HG03378 (cell line): ENCODE measurements around the gene TNFAIP2.

Experiments used
- ATAC-seq: cut with Tn5 transposase; IDR thresholded peaks from one replicate; pipeline ENCODE4 v1.9.1; 2021; ENCODE audit warnings: mild to moderate bottlenecking, moderate library complexity; ENCODE audit not compliant: unreplicated experiment

TNFAIP2 gene

GRCh38 chr14:103122947-103123633 is at the start of gene TNFAIP2:
Gene TNFAIP2, plus strand, starts transcription at chr14:103123461. Its CDS starts 2,997 bp downstream, at chr14:103126458.
- no peak for ATAC-seq

GRCh38 chr14:103073876-103074728 is 49.2 kb upstream of the TNFAIP2 start:
- ATAC-seq: no peak

DNA sequence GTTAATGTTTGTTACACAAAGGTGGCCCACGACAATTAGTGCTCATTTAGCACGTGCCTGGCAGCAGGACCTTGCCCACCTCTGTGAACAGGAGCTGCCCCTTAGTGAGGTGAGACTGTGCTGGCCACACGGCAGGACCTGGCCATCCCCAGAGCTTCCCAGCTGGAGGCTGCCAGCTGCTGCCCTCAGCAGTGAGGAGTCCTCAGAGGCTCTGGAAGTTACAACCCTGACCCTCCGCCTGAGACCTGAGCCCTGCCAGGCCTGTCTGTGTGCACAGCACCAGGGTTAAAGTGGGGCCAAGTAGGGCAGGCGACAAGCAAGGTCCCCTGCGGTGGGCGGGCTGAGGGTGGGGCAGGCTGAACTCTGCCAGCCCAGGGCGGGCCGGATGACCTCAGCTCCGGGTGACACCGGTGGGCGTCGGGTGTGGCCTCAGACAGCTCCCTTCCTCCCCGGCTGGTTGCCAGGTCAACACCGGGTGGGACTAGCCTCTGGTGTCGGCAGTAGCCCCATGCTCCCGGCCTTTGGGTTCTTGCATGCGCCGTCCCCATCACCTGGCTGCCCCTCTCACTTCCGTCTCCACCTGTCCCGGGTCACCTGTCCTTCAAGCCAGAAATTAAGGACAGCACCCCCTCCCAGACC is 48.4 kb upstream of the TNFAIP2 start:
- ATAC-seq: no peak

- no peak for ATAC-seq
Measured at GRCh38 chr14:103078420-103078749, 44.9 kb upstream of the TNFAIP2 start.

DNA sequence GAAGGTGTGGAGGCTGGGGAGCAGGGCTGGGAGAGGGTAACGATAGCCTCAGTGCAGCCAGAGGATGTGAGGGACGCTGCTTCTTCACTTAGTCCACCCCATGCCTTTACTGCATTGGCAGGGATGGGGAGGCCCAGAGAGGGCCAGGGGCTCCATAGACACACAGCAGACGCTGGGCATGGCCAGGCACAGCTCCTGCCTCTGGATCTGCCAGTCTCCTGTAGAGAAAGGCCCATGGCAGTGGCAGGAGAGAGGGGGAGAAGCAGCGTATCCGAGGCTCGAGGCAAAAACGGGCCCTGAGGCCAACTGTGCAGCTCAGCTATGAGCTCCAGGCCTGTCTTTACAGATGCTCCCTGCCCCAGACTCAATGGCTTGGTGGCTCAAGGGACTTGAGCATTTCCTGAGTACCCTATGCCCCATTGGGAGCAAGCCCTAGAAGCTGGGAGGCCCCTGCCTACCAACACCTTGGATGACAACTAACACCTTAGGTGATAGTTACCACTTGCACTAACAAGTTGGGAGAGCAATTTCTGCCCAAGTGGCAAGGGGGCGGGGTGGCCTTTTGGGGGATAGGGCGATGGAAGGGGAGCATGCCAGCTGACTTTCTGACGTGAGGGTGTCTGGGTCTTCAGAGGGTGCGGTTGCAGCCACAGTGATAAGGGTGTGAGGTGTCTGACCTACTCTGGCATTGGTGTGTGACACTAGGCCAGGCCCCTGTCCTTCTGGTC is 44.2 kb upstream of the TNFAIP2 start:
- no peak for ATAC-seq

DNA sequence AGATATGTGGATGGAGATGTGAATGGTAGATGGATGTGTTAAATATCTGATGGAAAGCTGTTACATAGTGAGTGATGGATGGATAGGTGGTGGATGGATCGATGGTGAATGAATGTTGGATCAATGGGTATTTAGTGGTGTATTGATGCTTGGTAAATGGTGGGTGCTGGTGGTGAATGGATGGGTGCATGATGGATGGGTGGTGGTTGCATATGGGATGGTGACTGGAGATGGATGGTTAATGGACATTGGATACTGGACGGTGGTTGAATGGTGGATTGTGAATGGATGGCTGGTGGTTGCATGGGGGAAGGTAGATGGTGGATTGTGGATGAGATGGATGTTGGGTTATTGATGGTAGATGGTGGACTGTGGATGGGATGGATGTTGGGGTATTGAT is 41.3 kb upstream of the TNFAIP2 start:
- no peak for ATAC-seq

GRCh38 chr14:103084021-103084919 is 39.0 kb upstream of the TNFAIP2 start, which contains the start of gene LBHD2:
Gene LBHD2, plus strand, starts transcription at chr14:103084210. Its CDS starts 1,803 bp downstream, at chr14:103086013.
- ATAC-seq: no peak

- ATAC-seq: no peak
Measured at GRCh38 chr14:103085106-103086091, 37.9 kb upstream of the TNFAIP2 start.

GRCh38 chr14:103086771-103087342 is 36.4 kb upstream of the TNFAIP2 start:
- ATAC-seq: no peak

- ATAC-seq: no peak
Measured at GRCh38 chr14:103087343-103087835, 35.9 kb upstream of the TNFAIP2 start.

DNA sequence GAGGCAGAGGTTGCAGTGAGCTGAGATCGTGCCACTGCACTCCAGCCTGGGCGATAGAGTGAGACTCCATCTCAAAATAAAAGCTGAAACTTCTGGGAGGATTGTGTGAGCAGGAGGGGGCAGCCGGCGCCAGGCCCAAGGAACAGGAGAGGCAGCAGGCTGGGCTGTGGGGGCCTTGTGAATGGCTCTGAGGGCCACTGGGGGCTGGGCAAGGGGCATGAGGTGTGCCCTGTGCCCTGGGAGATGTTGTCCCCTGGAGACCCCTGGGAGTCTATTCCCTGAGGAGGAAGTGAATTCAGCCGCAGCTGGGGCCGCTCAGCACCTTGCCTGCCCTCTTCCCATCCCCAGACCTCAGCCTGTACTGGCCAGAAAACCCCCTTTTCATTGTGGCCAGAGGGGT is 34.3 kb upstream of the TNFAIP2 start:
- no peak for ATAC-seq

DNA sequence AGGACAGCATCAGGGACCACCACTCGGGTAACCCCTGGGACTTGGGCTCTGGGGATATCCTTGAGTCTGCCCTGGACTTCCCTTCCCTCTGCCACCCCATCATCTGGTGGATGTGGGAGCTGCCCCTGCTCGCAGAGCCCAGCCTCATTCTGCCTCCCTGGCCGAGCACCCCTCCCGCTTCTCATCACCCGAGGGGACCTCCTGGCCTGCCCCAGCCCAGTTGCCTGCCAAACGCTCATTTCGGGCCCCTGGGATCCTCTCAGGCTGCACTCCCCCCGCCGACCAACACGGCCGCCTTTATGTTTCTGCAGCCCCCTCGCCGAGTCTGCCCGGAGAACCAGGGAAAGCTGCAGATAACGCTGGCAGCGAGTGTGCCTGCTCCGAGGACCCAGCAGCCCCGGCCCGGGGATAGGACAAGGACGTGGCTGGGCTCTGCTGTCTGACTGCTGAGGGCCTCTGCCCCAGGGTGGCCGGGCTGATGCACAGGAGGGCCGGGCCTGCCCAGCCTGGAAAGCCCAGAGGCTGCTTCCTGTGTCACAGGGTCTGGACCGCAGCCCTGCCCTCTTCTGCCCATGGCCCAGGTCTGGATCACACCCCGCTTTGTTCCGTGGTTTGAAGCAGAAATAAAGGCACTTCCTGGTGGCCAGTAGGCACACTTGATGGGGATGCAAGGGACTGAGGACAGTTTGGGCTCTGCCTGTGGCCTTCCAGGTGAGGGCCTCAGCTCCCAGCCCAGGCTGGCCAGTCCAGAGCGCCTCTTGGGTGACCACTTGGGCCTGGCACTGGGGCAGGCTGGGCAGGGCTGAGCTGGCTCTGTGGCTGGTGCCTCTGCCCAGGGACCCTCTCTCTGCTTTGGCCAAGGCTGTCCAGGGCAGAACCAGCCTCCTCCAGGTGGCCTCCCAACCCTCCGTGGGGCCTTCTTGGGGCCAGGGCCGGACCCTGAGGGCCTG is 33.6 kb upstream of the TNFAIP2 start:
- ATAC-seq: no peak

GRCh38 chr14:103090481-103091020 is 32.7 kb upstream of the TNFAIP2 start:
- ATAC-seq: no peak

DNA sequence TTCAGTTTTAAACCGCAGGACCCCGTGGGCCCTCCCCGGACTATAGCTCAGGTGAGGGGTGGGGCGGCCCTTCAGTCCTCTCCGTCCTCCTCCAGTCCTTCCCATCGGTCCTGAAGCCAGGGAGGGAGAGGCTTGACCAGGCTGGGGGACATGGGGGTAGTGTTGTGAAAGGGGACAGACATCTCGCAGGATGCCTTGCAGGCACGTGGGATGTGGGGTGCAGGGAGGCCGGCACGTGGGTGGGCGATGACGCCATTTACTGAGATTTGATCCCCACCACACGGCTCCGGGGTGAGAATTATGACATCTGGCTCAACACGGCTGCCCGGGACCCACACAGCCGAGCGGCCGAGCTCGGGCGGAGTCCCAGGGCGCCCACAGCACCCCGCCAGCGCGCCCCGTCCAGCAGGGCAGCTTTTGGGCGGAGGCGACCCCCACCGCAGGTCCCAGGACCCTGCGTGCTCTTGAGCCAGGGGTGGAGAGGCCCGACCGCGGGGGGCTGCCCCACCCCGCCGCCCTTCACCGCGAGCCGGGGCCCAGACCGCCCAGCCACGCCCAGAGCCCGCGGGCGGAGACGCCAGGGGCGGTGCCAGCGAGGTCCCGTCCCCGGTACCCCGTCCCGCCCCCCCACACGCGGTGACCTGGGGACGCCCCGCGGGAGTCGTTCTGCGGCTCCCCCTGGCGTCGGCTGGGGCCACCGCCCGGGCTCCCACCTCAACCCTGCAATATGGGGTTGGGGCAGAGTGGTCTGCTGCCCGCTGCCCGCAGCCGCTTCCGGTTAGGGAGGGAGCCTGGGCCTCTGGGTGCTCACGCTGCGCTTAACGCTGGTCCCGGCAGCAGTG is 32.0 kb upstream of the TNFAIP2 start:
- ATAC-seq: no peak

- no peak for ATAC-seq
Measured at GRCh38 chr14:103091883-103092222, 31.4 kb upstream of the TNFAIP2 start.

- no peak for ATAC-seq
Measured at GRCh38 chr14:103093856-103094405, 29.3 kb upstream of the TNFAIP2 start.
